Measurements from ENCODE around the gene DNAJC1.

Gene DNAJC1

DNA sequence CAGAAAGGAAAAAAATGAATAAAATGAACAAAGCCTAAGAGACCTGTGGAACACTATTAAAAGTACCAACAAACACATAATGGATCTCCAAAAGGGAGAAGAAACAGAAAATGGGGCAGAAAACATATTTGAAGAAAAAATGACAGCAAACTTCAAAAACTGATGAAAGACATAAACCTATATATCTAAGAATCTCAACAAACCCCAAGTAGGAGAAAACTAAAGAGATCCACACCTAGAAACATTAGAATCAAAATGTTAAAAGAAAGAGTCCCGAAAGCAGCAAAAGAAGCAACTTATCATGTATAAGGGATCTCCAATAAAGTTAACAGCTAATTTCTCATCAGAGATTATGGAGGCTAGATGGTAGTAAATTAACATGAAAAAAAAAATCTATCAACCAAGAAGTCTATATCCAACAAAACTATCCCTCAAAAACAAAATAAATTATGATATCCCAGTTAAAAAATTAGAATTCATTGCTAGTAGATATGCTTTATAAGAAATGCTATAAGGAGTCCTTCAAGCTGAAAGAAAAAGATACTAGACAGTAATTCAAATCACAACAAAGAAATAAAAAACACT is 68.0 kb downstream of the DNAJC1 start:
- H3K4me3 ChIP-seq (ENCODE audit: low read depth, low read length), result no peak overlapping the region
- in situ Hi-C loops (cut with HindIII; ENCODE audit: low pct_ligation_motif_present, low sequenced_read_pairs), result loop anchor here (25.0 kb wide), 1 partner anchor 423 kb away; no protein-coding TSS in a partner anchor
- DNase-seq, result no peak
- no peaks in the 10 kb centered on the region for H3K27me3 ChIP-seq (replicated peaks)
- no peak overlapping the region for H3K27ac ChIP-seq
- TF ChIP-seq, protein P1, sequence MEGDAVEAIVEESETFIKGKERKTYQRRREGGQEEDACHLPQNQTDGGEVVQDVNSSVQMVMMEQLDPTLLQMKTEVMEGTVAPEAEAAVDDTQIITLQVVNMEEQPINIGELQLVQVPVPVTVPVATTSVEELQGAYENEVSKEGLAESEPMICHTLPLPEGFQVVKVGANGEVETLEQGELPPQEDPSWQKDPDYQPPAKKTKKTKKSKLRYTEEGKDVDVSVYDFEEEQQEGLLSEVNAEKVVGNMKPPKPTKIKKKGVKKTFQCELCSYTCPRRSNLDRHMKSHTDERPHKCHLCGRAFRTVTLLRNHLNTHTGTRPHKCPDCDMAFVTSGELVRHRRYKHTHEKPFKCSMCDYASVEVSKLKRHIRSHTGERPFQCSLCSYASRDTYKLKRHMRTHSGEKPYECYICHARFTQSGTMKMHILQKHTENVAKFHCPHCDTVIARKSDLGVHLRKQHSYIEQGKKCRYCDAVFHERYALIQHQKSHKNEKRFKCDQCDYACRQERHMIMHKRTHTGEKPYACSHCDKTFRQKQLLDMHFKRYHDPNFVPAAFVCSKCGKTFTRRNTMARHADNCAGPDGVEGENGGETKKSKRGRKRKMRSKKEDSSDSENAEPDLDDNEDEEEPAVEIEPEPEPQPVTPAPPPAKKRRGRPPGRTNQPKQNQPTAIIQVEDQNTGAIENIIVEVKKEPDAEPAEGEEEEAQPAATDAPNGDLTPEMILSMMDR (IDR thresholded peaks at IDR 0.05; ENCODE audit: low read depth, low read length, missing control alignments), result no peak
- H3K36me3 ChIP-seq (replicated peaks), result no peaks in the 10 kb centered on the region

DNA sequence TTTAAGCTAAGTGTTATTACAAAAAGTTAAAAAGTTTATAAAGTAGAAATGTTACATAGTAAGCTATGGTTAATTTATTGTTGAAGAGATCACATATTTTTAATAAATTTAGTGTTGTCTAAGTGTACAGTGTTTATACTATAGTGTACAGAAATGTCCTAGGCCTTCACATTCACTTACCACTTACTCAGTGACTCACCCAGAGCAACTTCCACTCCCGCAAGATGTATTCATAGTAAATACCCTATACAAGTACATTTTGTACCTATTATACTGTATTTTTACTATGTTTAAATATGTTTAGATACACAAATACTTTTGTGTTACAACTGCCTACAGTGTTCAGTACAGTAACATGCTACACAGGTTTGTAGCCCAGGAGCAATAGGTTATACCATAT is 69.2 kb downstream of the DNAJC1 start:
- DNase-seq, result peak; percentile 32
- in situ Hi-C loops (cut with HindIII; ENCODE audit: low pct_ligation_motif_present, low sequenced_read_pairs), result loop anchor here (25.0 kb wide), 1 partner anchor 422 kb away; no protein-coding TSS in a partner anchor
- Histone ChIP-seq H3K4me3 (ENCODE audit: low read depth, low read length) (no peak overlapping the region), H3K27me3 (replicated peaks) (no peaks in the 10 kb centered on the region), H3K27ac (no peak overlapping the region), H3K36me3 (replicated peaks) (no peaks in the 10 kb centered on the region)
- TF ChIP-seq, protein P1 (IDR thresholded peaks at IDR 0.05; ENCODE audit: low read depth, low read length, missing control alignments), result no peak

DNA sequence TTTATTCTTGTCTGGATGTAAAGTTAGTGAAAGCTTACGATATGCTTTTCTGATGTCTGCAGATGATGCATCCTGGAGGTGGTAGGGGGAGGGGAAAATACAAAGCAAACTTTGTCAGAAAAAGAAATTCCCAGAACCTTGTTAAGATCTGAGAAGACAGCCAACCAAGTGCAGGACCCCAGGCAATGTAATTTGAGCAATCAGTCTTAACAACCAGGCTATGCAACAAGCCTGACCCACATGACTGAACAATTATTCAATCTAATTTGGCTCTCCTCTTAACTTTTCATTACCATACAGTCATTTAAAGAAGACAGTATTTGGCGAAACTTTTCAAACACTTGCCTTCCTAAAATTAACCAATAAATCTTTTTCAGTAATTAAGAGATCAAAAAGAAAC is 74.5 kb downstream of the DNAJC1 start:
- H3K36me3 ChIP-seq (replicated peaks), result no peaks in the 10 kb centered on the region
- H3K27ac ChIP-seq, result no peak overlapping the region
- no peaks in the 10 kb centered on the region for H3K27me3 ChIP-seq (replicated peaks)
- H3K4me3 ChIP-seq (ENCODE audit: low read depth, low read length), result no peak overlapping the region
- TF ChIP-seq, protein P1 (IDR thresholded peaks at IDR 0.05; ENCODE audit: low read depth, low read length, missing control alignments), result no peak
- in situ Hi-C loops (cut with HindIII; ENCODE audit: low pct_ligation_motif_present, low sequenced_read_pairs), result loop anchor here (25.0 kb wide), 1 partner anchor 417 kb away; no protein-coding TSS in a partner anchor
- no peak for DNase-seq

DNA sequence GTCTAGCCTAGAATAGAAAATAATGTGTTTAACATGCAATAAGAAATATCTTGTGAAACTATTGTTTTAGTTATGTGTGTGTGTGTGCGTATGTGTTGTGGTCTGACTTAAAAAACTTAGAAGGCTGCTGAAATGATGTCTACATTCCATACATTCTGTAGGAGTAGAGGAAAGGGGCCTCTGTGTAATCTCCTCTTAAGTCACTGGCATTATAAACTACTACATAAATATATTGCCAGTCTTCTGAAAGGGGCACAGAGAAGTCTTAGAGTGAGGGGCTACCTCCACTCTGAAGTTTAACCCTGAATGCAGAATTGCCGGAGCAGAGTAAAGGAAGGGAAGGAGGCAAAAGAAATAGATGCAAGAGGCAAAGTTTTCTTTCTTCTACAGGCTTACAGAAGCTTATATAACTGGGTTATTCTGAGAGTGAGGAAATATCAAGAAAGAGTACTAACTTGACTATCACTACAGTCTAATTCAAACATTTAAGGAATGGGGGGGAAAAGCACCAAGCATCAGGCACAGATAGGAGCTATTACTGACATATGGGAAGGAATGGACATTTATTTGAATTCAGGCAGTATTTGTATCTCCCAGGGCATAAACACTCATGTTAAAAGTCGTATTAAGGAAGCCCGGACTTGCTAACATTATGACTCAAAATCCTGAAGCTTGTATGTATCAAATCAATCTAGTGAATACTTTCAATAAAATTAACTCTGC is 75.7 kb downstream of the DNAJC1 start:
- TF ChIP-seq, protein P1 (IDR thresholded peaks at IDR 0.05; ENCODE audit: low read depth, low read length, missing control alignments), result no peak
- Histone ChIP-seq H3K27ac (peak overlapping the region; percentile 85), H3K4me3 (ENCODE audit: low read depth, low read length) (peak overlapping the region; percentile 12), H3K36me3 (replicated peaks) (no peaks in the 10 kb centered on the region), H3K27me3 (replicated peaks) (no peaks in the 10 kb centered on the region)
- peak; percentile 54 for DNase-seq
- in situ Hi-C loops (cut with HindIII; ENCODE audit: low pct_ligation_motif_present, low sequenced_read_pairs), result loop anchor here (25.0 kb wide), 1 partner anchor 415 kb away; no protein-coding TSS in a partner anchor

DNA sequence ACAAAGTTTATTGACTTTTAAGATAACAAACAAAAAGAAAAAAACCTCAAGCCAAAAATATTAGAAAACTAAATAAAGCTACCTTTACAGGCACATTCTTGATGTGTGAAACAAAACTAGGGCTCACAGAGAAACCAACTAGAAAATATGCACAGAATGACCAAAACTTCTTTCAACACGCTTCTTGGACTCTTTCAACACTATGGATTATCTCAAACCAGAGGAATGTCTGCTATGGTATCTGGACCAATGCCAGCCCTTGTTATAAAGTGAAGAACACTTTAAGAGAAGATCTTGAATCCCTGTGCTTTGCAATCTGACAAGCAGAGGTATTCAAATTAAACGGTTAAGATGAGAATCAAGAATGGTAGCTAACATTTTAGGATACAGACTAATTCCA is 76.6 kb downstream of the DNAJC1 start:
- Histone ChIP-seq H3K27ac (peak overlapping the region; percentile 85), H3K36me3 (replicated peaks) (no peaks in the 10 kb centered on the region), H3K4me3 (ENCODE audit: low read depth, low read length) (no peak overlapping the region), H3K27me3 (replicated peaks) (no peaks in the 10 kb centered on the region)
- TF ChIP-seq, protein P1 (IDR thresholded peaks at IDR 0.05; ENCODE audit: low read depth, low read length, missing control alignments), result no peak
- in situ Hi-C loops (cut with HindIII; ENCODE audit: low pct_ligation_motif_present, low sequenced_read_pairs), result loop anchor here (25.0 kb wide), 1 partner anchor 415 kb away; no protein-coding TSS in a partner anchor
- peak; percentile 94 for DNase-seq

Measured in brain microvascular endothelial cell (primary cell).